ENCODE data around the gene GPRASP3. TPM values are rescaled to one million over a fixed set of nuclear protein-coding genes. Genes with fewer than 3 reads are reported as not detected.
A peak's percentile ranks its signal among the peaks of the same experiment; 100 is the strongest.

The GPRASP3 gene
- total and polyA plus RNA-seq, 2 experiments from 2014 or later = 1.5 to 2.7 TPM

DNA sequence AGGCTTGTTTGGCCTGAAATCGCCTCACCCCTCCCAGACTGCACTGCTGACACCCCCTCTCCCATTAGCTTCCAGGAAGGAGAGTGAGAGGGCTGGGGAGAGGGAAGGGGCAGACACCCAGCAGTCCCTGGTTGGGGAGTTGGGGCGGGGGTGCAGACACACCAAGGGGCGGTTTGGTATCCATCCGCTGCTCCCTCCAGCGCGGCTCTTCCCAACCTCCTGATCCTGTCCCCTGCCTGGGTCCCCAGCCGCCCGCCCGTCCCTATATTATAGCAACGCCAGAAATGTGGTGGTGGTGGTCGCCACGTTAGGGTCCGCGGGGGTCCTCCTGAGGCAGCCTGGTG, 24.9 kb downstream of the GPRASP3 start:
- H3K4me1 ChIP-seq (ENCODE audit: insufficient read depth) = no peaks in the 10 kb centered on the region
- in situ Hi-C loops (cut with MboI) = no loop called here
- peak overlapping the region; percentile 88; the same call in 1 of the 2 replicates for H2AFZ ChIP-seq
- peak overlapping the region; percentile 48 for H3K4me2 ChIP-seq (ENCODE audit: unreplicated experiment)
- H3K9ac ChIP-seq = no peak overlapping the region
- no peak for DNase-seq
- TF ChIP-seq EZH2phosphoT487 (IDR thresholded peaks at IDR 0.05; ENCODE audit: insufficient read depth, low read depth) = no peak
- TF ChIP-seq EZH2 (IDR thresholded peaks at IDR 0.05; ENCODE audit: insufficient read depth, poor library complexity, severe bottlenecking) = no peak
- no peaks in the 10 kb centered on the region for H3F3A ChIP-seq (ENCODE audit: insufficient read depth)
- no peaks in the 10 kb centered on the region for H3K79me2 ChIP-seq (ENCODE audit: insufficient read depth)
- H3K36me3 ChIP-seq (ENCODE audit: low read depth) = no peaks in the 10 kb centered on the region
- H3K27me3 ChIP-seq (replicated peaks; ENCODE audit: insufficient read depth) = no peaks in the 10 kb centered on the region
- peak overlapping the region; percentile 70; the same call in 1 of the 2 replicates for H3K4me3 ChIP-seq
- 47 to 100% methylated on average over 1 to 8 of the region's 14 CpGs for WGBS, 2 experiments (ENCODE audit: low coverage in 1 of 2, low lambda C conversion rate in 2 of 2, missing lambda C conversion rate in 2 of 2)
- H3K9me3 ChIP-seq (ENCODE audit: low read depth) = no peaks in the 10 kb centered on the region
- no peak overlapping the region for H3K27ac ChIP-seq
- no peaks in the 10 kb centered on the region for H3K9me2 ChIP-seq (ENCODE audit: insufficient read depth)
- no peaks in the 10 kb centered on the region for H4K20me1 ChIP-seq (ENCODE audit: insufficient read depth)

GRCh38 chrX:102745857-102746584, 25.5 kb downstream of the GPRASP3 start:
- TF ChIP-seq EZH2phosphoT487 (IDR thresholded peaks at IDR 0.05; ENCODE audit: insufficient read depth, low read depth) (no peak), EZH2 (IDR thresholded peaks at IDR 0.05; ENCODE audit: insufficient read depth, poor library complexity, severe bottlenecking) (no peak)
- peak; percentile 67 for DNase-seq
- H3F3A ChIP-seq (ENCODE audit: insufficient read depth) = no peaks in the 10 kb centered on the region
- peak overlapping the region; percentile 48 for H3K4me2 ChIP-seq (ENCODE audit: unreplicated experiment)
- in situ Hi-C loops (cut with MboI) = no loop called here
- no peaks in the 10 kb centered on the region for H3K79me2 ChIP-seq (ENCODE audit: insufficient read depth)
- no peaks in the 10 kb centered on the region for H4K20me1 ChIP-seq (ENCODE audit: insufficient read depth)
- H3K27ac ChIP-seq = no peak overlapping the region
- no peaks in the 10 kb centered on the region for H3K9me2 ChIP-seq (ENCODE audit: insufficient read depth)
- H3K9me3 ChIP-seq (ENCODE audit: low read depth) = no peaks in the 10 kb centered on the region
- peak overlapping the region; percentile 67 for H3K9ac ChIP-seq
- peak overlapping the region; percentile 70 for H3K4me3 ChIP-seq
- H3K27me3 ChIP-seq (replicated peaks; ENCODE audit: insufficient read depth) = no peaks in the 10 kb centered on the region
- 1 to 2% methylated on average over 11 to 25 of the region's 61 CpGs for WGBS, 2 experiments (ENCODE audit: low coverage in 1 of 2, low lambda C conversion rate in 2 of 2, missing lambda C conversion rate in 2 of 2)
- H3K36me3 ChIP-seq (ENCODE audit: low read depth) = no peaks in the 10 kb centered on the region
- peak overlapping the region; percentile 88 for H2AFZ ChIP-seq
- no peaks in the 10 kb centered on the region for H3K4me1 ChIP-seq (ENCODE audit: insufficient read depth)

DNA sequence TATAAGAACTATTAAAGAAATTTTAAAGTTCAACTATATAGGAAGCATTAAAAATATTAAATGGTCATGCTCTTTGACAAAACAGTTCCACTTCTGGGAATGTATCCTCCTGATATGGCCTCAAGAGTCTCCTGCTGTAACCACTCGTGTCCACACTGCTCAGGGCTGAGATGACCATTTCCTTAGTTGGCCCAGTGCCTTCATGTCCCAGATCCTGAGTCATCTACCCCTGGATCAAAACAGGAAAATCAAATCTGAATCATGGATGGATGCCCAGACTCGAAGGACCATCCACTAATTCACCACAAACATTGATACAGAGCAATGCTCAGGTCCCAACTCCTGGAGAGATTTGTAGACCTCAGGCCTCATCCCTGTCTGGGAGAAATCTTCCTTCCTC, 44.7 kb downstream of the GPRASP3 start:
- H3K27ac ChIP-seq = peak overlapping the region; percentile 45
- no peak overlapping the region for H3K4me3 ChIP-seq
- no peaks in the 10 kb centered on the region for H3K9me3 ChIP-seq (ENCODE audit: low read depth)
- H3K4me2 ChIP-seq (ENCODE audit: unreplicated experiment) = no peak overlapping the region
- H3K9me2 ChIP-seq (ENCODE audit: insufficient read depth) = no peaks in the 10 kb centered on the region
- peaks cover 11% of the 10 kb centered on the region for H3K79me2 ChIP-seq (ENCODE audit: insufficient read depth)
- peak; percentile 69 for DNase-seq
- in situ Hi-C loops (cut with MboI) = no loop called here
- no peak overlapping the region for H3K9ac ChIP-seq
- H4K20me1 ChIP-seq (ENCODE audit: insufficient read depth) = no peaks in the 10 kb centered on the region
- H3K36me3 ChIP-seq (ENCODE audit: low read depth) = no peaks in the 10 kb centered on the region
- WGBS, 2 experiments (ENCODE audit: low coverage in 1 of 2, low lambda C conversion rate in 2 of 2, missing lambda C conversion rate in 2 of 2) = 0 to 4% methylated on average over 1 to 2 of the region's 2 CpGs
- H3F3A ChIP-seq (ENCODE audit: insufficient read depth) = no peaks in the 10 kb centered on the region
- peaks cover 20% of the 10 kb centered on the region for H3K4me1 ChIP-seq (ENCODE audit: insufficient read depth)
- H3K27me3 ChIP-seq (replicated peaks; ENCODE audit: insufficient read depth) = no peaks in the 10 kb centered on the region
- H2AFZ ChIP-seq = no peak overlapping the region
- TF ChIP-seq EZH2phosphoT487 (IDR thresholded peaks at IDR 0.05; ENCODE audit: insufficient read depth, low read depth) = no peak
- TF ChIP-seq EZH2 (IDR thresholded peaks at IDR 0.05; ENCODE audit: insufficient read depth, poor library complexity, severe bottlenecking) = no peak

- Histone ChIP-seq H3K36me3 (ENCODE audit: low read depth) (no peaks in the 10 kb centered on the region), H4K20me1 (ENCODE audit: insufficient read depth) (no peaks in the 10 kb centered on the region), H3K4me1 (ENCODE audit: insufficient read depth) (peaks cover 20% of the 10 kb centered on the region), H3K27me3 (replicated peaks; ENCODE audit: insufficient read depth) (no peaks in the 10 kb centered on the region), H3K4me2 (ENCODE audit: unreplicated experiment) (no peak overlapping the region), H3K27ac (peak overlapping the region; percentile 45), H3K9me2 (ENCODE audit: insufficient read depth) (no peaks in the 10 kb centered on the region), H3K9ac (no peak overlapping the region), H3K79me2 (ENCODE audit: insufficient read depth) (peaks cover 17% of the 10 kb centered on the region), H3K4me3 (no peak overlapping the region), H3F3A (ENCODE audit: insufficient read depth) (no peaks in the 10 kb centered on the region), H2AFZ (no peak overlapping the region), H3K9me3 (ENCODE audit: low read depth) (no peaks in the 10 kb centered on the region)
- in situ Hi-C loops (cut with MboI) = no loop called here
- 14 to 27% methylated on average over 3 to 4 of the region's 4 CpGs for WGBS, 2 experiments (ENCODE audit: low coverage in 1 of 2, low lambda C conversion rate in 2 of 2, missing lambda C conversion rate in 2 of 2)
- TF ChIP-seq EZH2phosphoT487 (IDR thresholded peaks at IDR 0.05; ENCODE audit: insufficient read depth, low read depth) (no peak), EZH2 (IDR thresholded peaks at IDR 0.05; ENCODE audit: insufficient read depth, poor library complexity, severe bottlenecking) (no peak)
- DNase-seq = peak; percentile 74
Observed at GRCh38 chrX:102765809-102766208, 45.3 kb downstream of the GPRASP3 start.

Data from GM23248 (cell line).